Measurements from ENCODE around the gene HOMER1.
"Not testable (repeated sequence)": the region's sequence is repeated elsewhere in the genome, so short reads cannot be mapped to it uniquely, and the experiment has no call there.

The HOMER1 gene

DNA sequence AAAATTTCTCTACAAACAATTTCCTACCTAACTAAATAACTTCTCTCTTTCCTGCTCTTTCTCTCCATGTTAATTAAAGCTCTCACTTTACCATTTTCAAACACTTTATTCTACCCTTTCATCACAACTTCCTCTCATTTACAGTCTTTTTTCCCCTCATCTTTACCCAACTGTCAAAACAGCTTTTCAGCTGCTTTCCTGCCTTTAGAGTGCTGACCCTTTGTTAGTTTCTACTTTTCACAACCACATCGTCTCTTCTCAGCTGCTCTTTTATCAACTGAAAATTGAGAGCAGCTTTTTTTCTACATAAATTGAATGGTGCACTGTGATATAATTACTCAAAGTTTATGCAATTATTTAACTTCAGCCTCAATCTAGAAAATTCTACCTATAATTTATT is 3.1 kb upstream of the HOMER1 start:
- no peak for DNase-seq

DNA sequence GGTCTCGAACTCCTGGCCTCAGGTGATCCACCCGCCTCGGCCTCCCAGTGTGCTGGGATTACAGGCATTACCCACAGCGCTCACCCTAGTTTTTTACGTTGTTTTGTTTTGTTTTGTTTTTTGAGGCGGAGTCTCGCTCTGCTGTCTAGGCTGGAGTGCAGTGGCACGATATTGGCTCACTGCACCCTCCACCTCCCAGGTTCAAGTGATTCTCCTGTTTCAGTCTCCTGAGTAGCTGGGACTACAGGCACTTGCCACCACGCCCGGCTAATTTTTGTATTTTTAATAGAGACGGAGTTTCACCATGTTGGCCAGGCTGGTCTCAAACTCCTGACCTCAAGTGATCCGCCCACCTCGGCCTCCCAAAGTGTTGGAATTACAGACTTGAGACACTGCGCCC is 2.4 kb upstream of the HOMER1 start:
- DNase-seq, result not testable (repeated sequence)

DNA sequence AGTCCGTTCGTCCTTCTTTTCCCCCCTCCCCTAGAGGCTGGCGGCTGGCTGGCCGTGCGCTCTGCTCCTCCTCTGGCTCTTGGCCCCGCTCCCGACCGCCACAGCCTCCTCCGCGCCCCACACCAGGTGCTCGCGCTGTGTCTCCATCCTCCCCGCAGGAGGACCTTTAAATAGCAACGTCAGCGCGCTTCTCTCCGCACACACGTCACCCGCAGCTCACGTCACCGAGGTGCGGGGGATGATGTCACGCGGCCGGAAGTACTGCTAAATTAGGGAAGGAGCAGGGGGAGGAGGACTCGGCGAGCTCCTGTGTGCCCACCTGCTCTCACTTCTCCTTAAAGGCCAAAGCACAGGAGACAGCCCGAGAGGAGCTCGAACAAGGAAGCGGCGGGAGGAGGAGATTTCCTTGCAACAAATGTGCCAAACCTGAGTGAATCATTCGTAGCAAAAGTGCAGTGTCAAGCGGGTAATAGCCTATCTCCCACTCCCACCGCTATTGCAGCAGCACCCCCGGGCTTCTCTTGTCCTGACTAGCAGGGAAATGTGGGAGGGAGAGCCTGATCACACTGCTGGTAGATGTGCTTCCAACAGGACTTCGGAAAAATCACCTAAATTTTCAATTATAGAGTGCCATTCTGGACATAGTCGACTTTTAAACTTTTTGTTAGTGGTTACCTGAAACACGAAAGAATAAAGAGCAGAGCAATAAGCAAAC is 614 bp upstream of the HOMER1 start:
- DNase-seq, result peak; percentile 89

DNA sequence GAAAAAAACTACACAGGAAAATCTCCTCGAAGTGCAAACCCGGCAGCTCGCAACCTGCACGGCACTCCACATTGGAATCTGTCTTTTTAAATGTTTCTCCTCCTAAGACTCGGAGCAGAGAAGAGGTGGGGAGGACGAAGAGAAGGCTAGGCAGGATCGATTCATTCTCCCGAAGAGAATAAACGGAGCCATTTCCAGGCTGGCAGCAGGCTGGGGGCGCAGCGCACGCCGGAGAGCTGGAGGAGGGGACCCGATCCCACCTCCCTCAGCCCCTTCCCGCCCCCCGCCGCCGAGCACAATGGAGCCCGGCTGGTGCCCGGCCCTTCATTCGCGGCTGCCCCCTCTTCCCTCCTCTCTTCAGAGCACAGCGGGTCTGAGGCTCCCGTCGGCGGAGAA is 628 bp downstream of the HOMER1 start:
- no peak for DNase-seq

DNA sequence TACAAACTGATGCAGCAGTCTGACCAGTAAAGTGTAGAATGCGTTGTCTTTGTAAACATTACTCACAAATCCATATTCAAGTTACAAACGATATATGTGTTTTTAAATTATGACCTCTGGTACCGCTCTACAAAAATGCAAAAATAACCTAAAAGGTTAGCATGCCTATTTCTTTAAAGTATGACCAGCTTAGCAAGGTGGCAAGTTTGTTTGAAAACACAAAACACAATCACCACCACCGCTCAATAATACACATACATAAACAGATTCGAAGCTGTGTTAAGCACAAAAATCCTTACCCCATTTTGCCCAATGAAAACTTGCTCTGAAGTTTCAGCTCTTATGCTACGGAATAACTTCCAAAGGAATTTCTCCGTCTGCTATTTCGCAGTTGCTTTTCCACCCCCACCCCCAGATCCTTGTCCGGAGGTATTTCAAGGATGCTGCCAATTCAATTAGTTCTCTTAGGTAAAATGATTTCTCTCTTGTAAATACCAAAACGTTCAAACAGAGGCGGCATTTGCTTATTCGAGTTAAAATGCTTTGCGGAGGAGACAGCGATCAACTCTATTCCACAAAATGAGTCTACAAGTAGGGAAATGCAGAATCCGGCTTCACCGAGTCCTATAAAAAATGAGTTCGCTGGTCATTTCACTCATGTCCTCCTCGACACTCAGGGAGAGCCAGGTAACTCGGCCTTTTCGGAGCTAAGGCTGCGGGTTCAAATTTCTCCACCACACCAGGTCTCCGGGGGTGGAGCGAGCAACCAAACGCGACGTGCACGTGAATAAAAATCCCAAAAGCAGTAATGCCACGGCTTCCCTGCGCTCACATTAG is 1.2 kb downstream of the HOMER1 start:
- peak; percentile 13 for DNase-seq

DNA sequence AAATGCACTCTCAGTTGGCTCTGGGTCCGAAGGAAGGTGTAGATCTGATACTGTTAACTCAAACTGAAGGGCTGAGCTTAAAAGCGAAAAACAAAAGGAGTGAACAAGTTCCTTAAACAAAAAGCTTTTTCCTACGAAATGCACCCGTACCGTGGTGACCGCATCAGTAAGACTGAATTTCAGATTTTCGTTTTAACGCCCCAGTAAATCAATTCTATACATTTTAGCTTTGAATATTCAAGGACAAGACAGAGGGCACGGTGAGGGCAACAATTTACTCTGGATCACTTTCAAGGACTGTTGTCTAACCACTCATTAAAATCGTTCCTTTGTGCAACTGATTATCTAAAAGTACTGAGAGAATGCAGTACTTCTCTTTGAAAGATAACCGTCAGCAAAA is 1.9 kb downstream of the HOMER1 start:
- DNase-seq, result no peak

DNA sequence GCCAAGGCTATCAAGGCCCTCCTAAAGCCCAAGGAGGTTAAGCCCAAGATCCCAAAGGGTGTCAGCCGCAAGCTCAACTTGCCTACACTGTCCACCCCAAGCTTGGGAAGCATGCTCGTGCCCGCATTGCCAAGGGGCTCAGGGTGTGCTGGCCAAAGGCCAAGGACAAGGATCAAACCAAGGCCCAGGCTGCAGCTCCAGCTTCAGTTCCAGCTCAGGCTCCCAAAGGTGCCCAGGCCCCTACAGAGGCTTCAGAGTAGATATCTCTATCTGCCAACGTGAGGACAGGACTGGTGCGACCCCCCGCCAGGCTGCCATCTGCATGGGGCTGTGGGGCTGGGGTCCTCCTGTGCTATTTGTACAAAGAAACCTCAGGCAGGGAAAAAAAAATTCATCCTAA is 3.3 kb downstream of the HOMER1 start:
- no peak for DNase-seq

DNA sequence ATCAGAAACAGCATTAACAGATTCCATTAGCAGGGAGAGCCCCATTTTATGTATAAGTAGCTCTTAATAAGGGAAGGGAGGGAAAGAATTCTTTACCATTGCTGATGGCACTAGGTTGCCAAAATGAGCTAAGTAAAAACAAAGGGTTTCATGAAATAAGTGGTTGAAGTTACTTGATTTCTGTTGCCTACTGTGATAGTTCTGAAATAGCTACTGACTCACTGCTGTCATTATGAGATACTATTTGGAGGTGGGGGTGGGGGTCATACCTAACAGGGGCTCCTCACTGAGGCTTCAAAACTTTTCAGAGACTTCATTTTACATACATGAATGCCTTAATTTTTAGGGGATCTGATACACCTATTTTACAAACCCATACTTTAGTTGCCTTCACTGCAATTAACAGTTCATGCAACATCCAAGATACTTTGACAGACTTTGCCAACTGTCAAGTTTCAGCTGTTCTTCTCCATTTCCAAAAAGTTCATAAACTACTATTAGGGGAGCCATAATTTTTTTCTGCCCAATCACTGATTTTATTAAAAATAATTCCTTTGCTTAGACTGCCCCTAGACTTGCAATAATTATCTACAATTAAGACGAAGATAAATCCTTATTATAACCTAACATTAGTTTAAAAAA is 4.6 kb downstream of the HOMER1 start:
- DNase-seq, result no peak

DNA sequence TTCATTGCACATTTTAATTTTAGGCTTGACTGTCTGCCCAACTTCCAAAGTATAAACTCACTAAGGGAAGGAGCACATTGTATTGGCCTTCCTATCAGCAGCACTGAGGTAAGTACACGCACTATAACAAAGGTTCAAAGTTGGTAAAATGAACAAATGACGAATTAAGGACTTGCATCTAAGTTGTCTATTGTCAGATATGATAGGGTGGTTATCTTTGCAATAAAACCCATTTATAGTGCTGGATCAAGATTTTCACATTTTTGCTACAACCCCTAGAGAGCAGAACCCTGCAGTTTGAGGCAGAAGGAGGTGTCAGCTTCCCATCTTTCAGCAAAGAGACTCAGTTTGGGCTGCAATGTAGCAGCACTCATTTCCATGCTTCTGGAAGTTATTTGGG is 5.1 kb downstream of the HOMER1 start:
- DNase-seq, result no peak

DNA sequence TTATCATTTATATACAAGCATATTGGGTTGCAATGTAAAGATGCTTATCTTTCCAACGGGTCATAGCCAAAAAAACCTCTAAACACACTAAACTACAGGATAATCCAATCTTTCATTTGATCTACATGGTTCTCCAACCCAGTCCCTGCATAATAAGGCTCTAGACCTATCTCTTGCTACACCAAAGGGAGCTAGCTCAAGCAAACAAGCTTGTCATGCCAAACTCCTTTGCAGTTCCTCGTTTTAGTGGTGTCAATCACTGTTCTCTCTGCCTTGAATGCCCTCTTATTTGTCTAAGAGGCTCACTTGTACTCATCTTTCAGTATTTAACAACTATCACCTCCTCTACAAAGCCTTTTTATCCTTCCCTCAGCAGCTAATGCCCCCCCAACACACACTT is 5.6 kb downstream of the HOMER1 start:
- DNase-seq, result no peak

DNA sequence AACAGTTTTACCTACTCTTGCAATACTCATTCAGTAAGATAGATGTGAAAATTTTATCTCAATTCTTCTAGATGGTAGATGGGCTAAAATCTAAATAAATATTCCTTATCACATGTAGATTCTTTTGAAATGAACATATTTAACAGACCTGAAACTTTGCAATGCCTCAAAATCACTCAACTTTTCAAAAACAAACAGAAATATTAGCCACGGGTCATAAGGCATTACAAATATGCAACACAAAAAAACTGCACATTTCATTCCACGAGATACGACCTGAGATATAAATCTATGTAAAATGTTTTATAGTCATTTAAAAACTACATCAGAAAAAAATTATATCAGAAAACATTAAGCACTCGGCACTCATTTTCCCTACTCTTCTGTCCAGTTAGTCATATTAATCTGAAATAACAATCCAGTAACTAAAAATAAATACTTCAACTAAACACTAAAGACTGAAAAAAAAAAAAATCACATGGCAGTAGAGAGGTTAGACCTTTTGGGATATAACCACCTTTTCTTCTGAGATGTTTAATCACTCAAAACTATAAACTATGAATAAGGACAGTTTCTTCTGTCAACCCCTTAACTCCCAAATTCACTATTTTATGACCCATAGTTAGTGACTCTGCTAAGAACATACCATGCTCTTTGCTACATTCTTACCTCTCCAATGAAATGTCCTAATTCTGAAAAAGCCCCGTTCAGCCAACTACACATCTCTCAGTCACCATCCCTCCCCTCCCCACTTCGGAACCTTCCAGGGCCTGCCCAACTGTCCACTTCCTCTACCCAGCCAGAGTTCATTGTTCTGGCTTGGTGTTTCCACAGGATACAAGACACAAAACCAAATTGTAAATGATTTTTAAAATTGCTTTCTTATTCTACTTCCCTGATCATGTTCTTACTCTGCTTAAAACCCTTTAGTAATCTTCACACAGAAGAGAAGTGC is 6.4 kb downstream of the HOMER1 start:
- DNase-seq, result no peak

DNA sequence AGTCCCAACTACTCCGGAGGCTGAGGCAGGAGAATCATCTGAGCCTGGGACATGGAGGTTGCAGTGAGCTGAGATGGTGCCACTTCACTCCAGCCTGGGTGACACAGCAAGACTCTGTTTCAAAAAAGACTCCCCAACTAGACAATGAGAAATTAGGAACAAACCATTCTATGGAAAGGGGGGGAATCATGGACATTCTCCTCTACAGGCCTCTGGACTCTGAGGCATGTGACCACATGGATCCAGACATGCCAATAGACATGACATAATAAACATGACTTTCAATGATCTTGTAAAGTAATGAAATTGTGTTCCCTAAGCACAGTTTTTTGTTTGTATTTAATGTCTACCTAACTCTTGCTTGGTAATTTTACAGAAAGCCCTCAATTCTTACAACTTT is 8.8 kb downstream of the HOMER1 start:
- DNase-seq, result no peak

DNA sequence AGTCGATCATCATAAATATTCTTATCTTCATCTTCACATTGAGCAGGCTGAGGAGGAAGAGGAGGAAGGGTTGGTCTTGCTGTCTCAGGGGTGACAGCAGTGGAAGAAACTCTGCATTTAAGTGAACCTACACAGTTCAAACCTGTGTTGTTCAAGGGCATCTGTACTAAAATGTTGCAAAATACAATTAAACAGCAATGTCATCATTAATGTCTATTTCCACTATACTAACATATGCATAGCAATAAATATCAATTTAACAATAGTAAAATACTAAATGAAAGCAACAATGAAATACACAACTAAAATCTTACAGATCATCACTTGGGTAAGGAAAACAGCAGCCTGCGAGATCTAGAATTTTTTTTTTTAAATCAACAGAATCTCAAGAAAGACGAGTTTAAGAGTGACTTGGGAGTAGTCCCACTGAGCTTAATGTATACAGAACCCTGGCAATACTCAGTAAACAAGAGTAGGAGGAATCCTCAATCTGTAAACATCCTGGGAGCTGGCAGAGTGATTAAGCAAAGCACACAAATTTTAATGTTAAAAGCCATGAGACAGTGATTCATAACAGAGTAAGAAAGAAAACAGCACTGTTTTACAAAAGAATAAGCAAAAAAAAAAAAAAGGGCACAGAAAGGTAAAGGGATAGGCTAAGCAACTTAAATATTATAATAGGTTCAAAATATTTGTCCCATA is 10.0 kb downstream of the HOMER1 start:
- no peak for DNase-seq

DNA sequence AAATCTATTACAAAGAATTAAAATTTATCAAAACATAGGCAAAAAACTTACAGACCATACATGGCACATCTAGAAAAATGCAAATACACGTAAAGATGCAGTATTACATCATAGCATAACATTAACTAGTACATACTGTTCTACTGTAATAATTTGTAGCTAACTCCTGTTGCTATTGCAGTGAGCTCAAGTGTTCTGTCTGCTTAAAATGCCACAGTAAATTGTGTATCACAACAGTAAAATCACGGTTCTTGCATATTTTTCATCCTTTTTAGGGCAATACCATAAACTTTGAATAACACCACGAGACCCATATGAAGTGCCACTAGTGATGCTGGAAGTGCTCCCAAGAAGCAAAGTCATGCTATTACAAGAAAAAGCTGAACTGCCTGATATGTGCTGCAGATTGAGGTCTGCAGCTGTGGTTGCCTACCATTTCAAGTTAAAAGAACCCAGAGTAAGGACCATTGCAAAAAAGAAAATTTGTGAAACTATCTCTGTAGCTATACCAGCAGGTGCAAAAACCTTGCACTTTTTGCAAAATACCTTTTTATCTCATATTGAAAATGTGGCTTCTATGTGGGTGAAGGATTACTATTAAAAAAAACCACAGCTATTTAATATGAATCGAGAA is 14.2 kb downstream of the HOMER1 start:
- DNase-seq, result no peak

DNA sequence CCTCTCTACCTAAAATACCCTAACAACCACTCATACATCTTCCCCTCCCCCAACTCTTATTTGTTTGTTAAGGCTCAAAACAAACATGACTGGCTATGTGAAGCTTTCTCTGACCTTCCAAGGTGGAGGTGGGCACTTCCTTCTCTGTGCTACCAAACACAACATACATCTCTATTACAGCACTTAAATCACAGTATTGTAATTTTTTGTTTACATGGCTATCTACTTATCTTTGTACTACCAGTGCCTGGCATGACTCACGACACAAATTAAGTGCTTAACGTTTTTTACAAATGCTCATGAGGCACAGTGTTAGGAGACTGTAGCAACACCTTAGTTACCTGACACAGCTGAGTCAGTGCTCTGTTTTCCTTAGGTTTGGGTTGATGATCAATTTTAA is 18.6 kb downstream of the HOMER1 start:
- no peak for DNase-seq

DNA sequence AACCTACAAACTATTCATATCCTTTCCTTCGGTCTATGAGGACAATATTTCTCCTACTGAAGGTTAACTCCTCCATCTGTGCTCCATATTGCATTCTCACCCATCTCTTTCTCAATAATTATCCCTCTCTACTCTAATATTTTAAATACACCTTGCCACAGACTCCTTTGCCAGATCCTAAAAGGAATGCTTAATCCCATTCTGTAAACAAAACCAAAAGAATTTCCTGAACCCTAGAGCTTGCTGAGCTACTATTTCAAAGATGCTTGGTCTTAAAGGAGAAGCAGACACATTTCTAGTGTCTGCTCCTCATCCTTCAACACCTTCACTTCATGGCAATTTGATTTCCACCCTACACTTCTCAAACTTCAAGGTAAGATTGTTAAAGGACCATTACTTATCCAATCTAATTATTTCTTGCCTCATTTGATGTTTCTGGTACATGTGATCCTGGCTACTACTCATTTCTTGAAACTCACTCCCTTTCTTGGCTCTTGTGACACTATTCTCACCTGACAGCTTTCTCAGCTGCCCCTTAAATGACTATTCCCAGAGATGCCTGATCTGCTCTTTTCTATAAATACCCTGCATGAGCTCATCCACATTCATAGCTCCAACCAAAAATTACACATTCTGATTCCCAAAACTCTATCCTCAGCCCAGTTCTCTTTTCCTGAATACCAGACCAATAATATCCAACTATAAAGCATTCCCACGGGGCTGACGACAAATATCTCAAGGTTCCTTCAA is 20.2 kb downstream of the HOMER1 start:
- no peak for DNase-seq

DNA sequence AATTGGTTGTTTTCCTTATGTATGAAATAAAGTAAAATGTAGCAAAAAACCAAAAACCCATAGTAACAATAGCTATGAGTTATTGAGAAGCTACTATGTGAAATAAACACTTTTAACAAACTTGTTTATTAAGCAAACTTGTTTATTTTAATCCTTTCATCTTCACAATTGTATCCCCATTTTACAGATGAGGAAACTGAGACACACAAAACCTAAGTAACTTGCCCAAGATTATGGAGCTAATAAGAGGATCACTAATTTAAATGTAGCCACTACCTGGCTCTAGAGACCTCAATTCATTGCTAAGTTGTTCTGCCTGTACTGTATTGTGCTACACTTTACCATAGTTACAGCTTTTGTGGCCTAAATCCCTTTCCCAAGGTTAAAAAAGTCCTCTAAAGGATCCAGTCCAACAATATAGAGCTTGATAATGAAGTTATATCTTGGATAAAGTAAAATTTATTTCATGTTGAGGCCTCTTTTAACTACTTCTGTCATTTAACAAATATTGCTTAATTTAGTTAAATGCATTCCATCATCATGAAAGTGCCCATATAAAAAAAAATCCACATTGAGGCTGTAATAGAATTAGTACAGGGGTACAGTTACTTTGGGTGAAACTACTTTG is 22.1 kb downstream of the HOMER1 start:
- DNase-seq, result no peak

DNA sequence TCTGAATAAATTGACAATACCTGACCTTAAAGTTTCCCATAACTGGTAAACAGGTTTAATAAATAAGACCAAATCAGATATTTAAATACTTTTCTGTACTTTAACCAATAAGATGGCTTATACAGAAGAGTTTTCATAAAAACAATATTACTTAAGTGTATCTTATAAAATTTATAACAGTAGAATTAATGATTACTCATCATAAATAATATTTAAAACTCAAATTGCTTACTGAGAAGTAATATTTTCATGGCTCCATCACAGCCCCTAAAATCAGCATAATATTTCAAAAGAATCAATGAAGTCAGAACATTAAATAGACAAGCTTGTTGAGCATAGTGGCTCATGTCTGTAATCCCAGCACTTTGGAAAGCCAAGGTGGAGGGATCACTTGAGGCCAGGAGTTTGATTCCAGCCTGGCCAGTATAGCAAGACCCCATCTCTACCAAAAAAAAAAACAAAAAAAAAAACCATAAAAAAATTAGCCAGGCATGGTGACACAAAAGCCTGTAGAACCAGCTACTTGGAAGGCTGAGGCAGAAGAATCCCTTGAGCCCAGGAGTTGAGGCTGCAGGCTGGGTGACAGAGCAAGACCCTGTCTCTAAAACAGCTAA is 23.5 kb downstream of the HOMER1 start:
- DNase-seq, result no peak

DNA sequence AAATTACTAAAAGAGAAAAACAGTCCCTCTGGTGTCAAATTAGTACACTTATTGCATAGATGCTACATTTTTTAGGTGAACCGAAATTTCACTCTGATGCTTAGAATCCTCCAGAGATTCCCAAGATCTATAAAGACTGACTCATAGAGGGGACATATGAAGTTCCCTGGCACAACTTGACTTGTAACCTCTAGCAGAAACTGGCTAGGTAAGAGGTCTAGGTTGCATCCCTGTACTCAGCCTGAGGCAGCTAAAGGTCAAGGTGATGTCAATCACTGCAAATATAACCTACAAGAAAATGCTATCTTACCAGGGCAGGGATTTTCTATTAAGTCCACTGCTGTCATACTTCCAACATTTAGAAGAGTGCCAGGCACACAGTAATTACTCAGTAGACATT is 24.2 kb downstream of the HOMER1 start:
- DNase-seq, result no peak

DNA sequence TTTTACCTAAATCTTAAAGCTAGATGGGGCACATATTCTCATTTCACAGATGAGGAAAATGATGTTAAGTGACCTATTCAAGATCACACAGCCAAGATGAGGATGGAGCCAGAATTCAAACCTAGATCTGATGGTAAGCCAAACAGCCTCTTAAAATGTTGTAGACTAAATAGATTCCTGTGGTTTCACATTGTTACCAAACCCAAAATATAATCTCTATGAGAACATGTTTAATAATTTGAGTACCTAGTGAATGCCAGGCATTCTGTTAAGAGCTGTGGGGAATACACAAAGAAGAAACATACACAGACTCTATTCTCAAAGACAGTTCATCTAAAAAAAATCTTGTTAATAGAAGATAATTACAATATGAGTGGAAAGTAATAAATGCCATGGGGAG is 25.2 kb downstream of the HOMER1 start:
- no peak for DNase-seq

All from stimulated activated CD4-positive, alpha-beta T cell treated with anti-CD3 and anti-CD28 coated beads, Interleukin-15, amount 100 ng/mL, for 24 hours (primary cell).